ENCODE results near the gene CAV3.

Gene CAV3

GRCh38 chr3:8762607-8763377 is 29.2 kb downstream of the CAV3 start:
- DNase-seq = no peak

GRCh38 chr3:8764528-8764927 is 30.9 kb downstream of the CAV3 start:
- no peak for DNase-seq

DNA sequence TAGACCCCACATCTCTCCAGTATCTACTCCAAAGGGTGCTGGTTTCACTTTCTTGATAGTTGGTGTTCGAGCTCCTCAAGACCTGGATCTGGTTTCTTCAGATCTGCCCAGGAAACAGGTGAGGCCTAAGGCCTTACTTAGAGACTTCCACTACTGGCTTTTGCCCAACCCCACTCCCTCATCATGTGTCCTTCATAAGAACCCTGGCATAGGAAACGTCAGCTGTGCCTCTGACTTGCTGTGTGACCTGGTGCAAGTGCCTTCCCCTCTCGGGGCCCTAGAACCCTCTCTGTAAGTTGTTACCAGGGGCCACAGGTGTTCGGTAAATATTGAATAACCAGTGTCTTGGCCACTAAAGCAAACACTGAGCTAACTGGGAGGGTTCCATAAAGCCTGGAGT is 31.9 kb downstream of the CAV3 start:
- no peak for DNase-seq

- DNase-seq = no peak
Observed at GRCh38 chr3:8766148-8766547, 32.5 kb downstream of the CAV3 start.

GRCh38 chr3:8767256-8767666 is 33.7 kb downstream of the CAV3 start:
- peak; percentile 24 for DNase-seq

DNA sequence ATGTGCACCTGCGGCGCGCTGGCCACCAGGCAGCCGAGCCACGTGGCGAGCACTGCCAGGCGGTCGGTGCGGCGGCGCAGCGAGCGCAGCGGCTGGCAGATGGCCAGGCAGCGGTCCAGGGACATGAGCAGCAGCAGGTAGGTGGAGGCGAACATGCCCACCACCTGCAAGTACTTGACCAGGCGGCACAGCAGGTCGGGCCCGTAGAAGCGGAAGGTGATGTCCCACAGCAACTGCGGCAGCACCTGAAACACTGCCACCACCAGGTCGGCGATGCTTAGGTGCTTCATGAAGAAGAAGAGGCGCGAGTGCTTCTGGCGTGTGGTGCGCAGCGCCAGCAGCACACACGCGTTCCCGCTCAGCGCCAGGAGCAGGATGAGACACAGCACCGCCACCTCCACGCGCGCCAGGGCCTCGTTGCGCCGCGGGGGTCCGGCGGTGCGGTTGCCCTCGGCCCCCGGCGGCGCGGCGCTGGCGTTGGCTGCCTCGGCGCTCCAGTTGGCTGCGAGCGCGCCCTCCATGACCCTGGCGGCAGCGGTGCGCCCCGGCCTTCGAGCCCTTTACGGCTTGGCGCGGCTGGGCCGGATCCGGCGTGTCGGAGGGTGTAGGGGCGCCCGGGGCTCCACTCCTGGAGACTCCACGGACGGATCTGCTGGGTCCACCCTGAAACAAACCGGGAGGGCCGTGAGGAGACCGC is 34.2 kb downstream of the CAV3 start:
- peak; percentile 37 for DNase-seq

- no peak for DNase-seq
Observed at GRCh38 chr3:8768364-8769087, 34.9 kb downstream of the CAV3 start.

DNA sequence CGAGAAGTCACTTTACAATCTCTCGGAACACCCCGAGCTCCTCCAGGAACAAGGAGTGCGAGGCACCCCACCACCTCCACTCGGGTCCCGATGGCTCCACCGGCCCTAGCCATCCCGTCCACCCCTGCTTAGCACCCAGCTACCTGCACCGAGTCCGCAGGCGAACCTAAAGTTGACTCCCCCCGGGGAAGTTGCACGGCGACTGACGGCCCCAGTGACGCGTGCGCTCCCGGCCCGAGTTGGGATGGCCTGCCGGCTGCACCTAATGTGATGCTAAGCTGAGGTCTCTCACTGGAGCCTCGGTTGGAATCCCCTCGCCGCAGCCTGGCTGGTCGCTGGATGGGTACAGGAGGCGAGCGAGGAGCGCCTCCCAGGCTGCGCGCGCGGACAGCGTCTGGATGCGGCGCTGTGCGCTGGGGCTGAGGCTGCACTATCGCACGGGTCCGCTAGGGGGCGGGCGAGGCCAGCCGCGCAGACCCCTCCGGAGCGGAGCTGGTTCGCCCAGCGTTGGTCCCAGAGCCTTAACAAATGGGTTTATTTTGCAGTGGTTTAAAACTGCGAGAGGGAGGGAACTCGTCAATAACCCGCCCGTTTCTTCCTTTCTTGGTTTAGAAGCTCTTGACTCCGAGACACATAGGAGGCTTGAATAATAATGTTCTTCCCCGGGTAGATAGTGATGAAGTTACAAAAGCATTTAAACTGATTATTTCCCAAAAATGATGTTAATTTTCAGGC is 35.7 kb downstream of the CAV3 start, which contains the start of gene OXTR:
Gene OXTR (minus strand): TSS at position 526 of the 735 bp plus-strand sequence. CDS start 1,426 bp downstream, outside the sequence.
- DNase-seq = peak; percentile 72

DNA sequence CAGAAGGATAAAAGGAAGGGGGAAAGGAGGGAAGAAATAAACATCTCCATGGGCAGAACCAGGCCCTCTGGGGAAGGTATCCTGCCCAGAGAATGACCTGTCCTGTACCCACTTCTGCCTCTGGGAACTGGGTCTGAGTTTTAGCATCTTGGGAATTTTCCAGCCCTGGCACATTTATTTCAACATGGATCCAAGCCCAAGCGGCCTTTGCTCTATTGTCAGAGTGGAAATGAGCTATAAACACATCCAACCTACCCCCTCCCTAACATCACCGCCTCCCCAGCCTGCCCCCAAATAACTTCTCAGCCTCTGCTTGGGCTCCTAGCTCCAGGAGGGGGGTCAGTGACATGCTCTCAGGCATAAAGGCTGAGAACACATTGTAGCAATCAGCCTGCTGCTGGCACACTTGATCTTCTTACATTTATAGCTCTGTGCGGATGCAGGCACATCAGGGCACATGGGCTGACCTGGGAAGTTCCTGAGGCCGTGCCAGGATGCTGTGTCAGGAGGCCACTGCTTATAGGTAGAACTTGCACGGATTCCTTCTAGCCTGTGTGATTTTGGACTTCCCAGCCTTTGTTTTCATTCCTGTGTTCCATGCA is 40.4 kb downstream of the CAV3 start:
- DNase-seq = no peak

DNA sequence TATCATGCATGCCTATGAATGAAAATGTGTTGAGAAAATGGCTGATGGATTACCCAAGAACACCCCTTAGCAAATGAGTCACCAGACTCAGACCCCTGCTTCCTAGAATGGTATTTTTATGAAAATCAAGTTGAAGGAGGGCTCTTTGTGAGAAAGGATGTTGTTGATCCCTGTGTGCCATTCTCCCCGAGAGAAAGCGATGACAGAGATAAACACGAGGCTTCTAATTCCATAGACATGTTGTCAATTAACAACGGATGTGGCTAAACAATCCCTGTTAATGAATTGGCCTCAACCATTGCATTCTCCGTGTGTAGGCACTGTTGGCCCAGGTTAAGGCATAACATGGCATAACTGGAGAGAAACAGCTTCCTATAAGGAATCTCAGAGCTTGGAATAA is 41.6 kb downstream of the CAV3 start:
- DNase-seq = no peak

GRCh38 chr3:8775602-8776001 is 42.0 kb downstream of the CAV3 start:
- DNase-seq = no peak

DNA sequence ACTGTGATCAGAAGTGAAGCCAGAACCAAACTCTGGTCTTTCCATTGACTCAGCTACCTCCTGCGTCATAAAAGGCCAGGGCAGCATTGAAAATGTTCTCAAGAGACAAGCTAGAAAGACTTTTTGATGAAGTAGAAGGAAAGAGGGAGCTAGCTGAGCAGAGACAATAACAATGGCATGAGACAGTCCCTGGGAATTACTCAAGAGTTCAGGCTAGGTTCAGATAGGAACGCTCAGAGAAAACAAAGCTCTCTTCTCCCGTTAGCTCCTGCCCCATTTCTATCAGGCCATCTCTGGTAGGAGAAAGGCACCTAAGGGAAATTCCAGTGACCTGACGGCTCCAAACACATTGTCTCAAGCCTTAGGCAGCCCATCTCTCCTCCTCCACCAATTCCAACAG is 42.8 kb downstream of the CAV3 start:
- no peak for DNase-seq

- DNase-seq = no peak
Observed at GRCh38 chr3:8777201-8777977, 43.8 kb downstream of the CAV3 start.

DNA sequence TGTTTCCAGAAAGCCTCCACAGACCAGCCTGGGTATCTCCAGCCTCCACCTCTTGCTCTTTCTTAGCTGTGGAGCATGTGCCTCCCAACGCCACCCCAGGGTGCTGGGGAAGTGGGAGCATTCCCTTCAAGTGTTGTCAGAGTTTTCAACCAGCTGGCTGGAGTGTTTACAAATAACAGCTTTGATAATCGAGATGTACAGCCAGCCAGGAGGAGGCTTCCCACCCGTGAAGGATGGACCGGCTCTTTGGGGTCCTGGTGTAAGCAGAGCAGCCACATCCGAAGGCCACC is 44.3 kb downstream of the CAV3 start:
- no peak for DNase-seq

DNA sequence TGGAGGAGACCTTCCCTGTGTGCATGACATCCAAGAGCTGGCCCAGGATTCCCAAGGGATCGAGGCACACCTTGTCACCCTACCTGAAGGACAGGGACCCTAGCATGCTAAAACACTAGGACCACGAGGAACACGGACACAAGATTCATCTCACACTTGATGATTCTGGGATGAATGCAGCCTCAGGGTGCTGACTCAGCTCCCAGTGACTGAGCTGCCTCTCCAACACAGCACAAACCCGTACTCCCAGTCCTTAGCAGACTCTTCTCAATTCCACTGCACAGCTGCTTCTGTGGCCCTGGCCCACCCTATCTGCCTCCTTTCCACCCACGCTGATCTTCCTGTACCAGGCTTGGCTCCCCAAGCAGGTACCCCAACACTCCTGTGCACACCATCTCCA is 44.9 kb downstream of the CAV3 start:
- DNase-seq = no peak

GRCh38 chr3:8780279-8780678 is 46.7 kb downstream of the CAV3 start:
- no peak for DNase-seq

DNA sequence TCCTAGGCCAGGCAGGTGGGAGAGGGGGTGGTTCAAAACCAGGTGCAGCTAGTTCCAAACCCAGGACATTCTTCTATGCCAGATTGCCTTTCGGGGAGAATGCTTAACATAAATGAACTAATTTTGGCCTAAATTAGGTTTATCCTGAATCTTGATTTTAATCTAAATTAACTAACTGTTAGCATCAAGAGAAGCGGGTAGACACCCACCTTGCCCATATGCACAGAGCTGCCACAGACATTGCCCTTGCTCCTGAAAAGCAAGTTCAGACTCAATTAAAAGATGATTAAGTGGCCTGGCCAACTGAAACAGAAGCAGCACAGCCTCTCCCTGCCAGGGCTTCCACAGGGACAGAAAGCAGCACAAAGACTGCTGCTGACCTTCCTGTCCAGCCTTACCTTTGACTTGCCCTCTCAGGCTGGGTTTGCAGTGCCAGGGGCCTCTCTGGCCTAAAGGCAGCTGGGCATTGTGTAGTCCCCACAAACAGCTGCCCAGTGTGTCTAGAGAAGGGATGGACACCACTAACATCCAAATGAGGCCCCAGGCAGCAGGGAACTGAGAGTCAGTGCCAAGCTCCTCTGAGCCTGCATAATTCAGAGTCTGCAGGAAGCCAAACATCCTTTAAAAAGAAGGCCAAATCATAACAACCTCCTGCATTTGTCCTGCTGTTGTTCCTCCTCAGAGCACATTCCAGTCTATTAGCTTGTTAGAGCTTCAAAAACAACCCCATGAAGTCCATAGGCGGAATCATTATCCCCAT is 51.3 kb downstream of the CAV3 start:
- DNase-seq = no peak

DNA sequence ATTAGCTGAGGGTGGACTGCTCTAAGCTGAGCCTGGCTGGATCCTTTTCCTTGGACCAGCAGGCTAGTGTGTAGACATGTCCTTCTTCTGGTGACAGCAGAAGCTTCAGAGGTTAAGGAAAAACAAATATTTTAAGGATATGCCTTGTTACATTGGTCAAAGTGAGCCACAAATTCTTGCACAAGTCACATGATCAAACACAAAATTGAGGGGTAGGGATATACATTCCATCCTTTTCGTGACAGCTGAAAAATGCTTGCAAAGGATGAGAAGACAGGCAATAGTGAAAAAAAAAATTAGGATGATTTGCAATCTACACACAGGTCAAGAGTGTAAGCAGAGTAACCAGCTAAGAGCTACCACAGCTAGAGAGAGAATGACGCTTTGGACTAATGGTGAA is 56.9 kb downstream of the CAV3 start:
- DNase-seq = no peak

GRCh38 chr3:8793242-8793641 is 59.6 kb downstream of the CAV3 start:
- no peak for DNase-seq

GRCh38 chr3:8794247-8794646 is 60.6 kb downstream of the CAV3 start:
- DNase-seq = no peak
